Measurements from ENCODE around the gene COTL1. TPM values are rescaled to one million over a fixed set of nuclear protein-coding genes. Genes with fewer than 3 reads are reported as not detected.

COTL1 gene
- total RNA-seq, 1 donor from 2014 or later = 35.3 TPM

DNA sequence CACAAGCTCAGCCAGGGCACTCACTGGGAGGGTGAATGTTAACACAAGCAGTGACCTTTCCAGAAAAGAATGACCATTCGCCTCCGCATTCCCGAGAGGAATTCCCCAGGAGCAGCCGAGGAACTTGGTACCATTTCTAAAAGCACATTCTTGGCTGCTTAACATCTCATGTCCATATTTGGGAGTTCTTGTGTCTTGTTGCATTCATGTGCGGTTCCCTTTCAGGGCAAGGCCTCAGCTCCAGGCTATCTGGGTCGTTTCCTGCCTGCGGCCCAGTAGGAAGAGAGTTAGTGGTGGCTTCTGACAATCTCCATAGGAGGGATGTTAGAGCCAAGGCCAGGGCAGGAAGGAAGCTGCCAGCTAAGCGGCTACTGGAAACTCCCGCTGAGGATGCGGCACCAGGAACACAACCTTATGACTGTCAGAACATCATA, 85.6 kb downstream of the COTL1 start:
- FAIRE-seq (no peak), DNase-seq (ENCODE audit: low read depth) (peak; percentile 89)
- H3K36me3 ChIP-seq (ENCODE audit: control insufficient read depth, insufficient read depth, low read length) = no peaks in the 10 kb centered on the region
- TF ChIP-seq, protein P1, sequence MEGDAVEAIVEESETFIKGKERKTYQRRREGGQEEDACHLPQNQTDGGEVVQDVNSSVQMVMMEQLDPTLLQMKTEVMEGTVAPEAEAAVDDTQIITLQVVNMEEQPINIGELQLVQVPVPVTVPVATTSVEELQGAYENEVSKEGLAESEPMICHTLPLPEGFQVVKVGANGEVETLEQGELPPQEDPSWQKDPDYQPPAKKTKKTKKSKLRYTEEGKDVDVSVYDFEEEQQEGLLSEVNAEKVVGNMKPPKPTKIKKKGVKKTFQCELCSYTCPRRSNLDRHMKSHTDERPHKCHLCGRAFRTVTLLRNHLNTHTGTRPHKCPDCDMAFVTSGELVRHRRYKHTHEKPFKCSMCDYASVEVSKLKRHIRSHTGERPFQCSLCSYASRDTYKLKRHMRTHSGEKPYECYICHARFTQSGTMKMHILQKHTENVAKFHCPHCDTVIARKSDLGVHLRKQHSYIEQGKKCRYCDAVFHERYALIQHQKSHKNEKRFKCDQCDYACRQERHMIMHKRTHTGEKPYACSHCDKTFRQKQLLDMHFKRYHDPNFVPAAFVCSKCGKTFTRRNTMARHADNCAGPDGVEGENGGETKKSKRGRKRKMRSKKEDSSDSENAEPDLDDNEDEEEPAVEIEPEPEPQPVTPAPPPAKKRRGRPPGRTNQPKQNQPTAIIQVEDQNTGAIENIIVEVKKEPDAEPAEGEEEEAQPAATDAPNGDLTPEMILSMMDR (IDR thresholded peaks at IDR 0.05; ENCODE audit: insufficient read depth, low read length, severe bottlenecking) = no peak
- no peaks in the 10 kb centered on the region for H3K27me3 ChIP-seq (ENCODE audit: control insufficient read depth, insufficient read depth, low read length)
- no peak overlapping the region for H3K4me3 ChIP-seq (ENCODE audit: low read depth, low read length)

DNA sequence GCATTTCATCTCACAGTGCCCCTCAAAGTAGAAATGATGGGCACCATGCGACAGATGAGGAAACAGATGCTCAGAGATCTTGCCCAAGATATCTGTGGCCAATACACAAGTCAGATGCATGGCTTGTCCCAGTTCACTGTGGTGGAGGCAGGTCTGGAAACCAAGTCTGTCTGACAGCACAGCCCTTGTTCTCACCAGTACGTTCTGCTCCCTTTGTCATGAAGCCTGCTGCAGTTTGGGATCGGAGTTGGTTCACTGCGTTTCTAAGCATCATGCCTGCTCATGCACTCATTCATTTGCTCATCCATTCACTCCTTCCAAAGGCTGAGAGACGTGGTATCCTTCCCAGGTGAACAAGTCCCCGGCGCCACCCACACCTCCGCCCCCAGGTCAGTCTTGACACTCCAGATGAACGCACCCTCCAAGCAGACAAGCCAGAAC, 86.2 kb downstream of the COTL1 start:
- no peak overlapping the region for H3K4me3 ChIP-seq (ENCODE audit: low read depth, low read length)
- H3K27me3 ChIP-seq (ENCODE audit: control insufficient read depth, insufficient read depth, low read length) = no peaks in the 10 kb centered on the region
- FAIRE-seq = no peak
- TF ChIP-seq, protein P1 (IDR thresholded peaks at IDR 0.05; ENCODE audit: insufficient read depth, low read length, severe bottlenecking) = no peak
- peak; percentile 78 for DNase-seq (ENCODE audit: low read depth)
- H3K36me3 ChIP-seq (ENCODE audit: control insufficient read depth, insufficient read depth, low read length) = no peaks in the 10 kb centered on the region

DNA sequence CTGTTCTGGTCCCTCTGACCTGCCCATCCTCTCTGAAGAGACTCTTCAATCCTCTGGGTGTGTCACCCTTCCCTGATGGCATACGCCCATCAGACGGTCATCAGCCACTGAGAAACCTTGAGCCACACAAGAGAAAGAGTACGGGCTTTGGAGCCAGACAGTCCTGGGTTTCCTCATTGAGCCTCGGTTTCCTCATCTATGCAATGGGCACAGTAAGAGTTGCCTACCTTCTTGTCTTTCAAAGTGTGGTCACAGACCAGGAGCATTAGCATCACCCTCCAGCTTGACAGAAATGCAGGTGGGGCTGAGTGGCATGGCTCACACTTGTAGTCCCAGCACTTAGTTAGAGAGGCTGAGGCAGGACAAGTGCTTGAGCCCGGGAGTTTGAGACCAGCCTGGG, 87.3 kb downstream of the COTL1 start:
- no peak for FAIRE-seq
- no peak overlapping the region for H3K4me3 ChIP-seq (ENCODE audit: low read depth, low read length)
- H3K36me3 ChIP-seq (ENCODE audit: control insufficient read depth, insufficient read depth, low read length) = no peaks in the 10 kb centered on the region
- TF ChIP-seq, protein P1 (IDR thresholded peaks at IDR 0.05; ENCODE audit: insufficient read depth, low read length, severe bottlenecking) = no peak
- DNase-seq (ENCODE audit: low read depth) = no peak
- no peaks in the 10 kb centered on the region for H3K27me3 ChIP-seq (ENCODE audit: control insufficient read depth, insufficient read depth, low read length)

DNA sequence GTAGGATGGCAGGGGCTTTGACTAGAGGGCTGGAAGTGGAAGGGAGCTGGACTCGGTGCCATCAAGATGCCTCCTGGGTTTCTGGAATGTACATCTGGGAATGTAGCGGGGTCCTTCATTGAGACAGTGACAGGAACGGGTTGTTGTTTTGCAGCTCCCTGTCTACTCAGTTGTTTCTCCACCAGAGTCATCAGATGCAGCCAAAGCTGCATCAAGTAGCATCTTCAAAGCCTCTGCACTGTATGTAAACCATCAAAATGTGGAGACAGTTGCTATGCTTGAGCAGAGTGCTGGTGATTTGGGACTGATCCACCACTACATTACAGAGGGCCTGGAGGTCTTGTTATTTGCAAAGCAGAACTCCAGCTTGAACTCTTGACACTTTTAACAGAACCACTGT, 88.3 kb downstream of the COTL1 start:
- TF ChIP-seq, protein P1 (IDR thresholded peaks at IDR 0.05; ENCODE audit: insufficient read depth, low read length, severe bottlenecking) = no peak
- H3K4me3 ChIP-seq (ENCODE audit: low read depth, low read length) = no peak overlapping the region
- FAIRE-seq = no peak

DNA sequence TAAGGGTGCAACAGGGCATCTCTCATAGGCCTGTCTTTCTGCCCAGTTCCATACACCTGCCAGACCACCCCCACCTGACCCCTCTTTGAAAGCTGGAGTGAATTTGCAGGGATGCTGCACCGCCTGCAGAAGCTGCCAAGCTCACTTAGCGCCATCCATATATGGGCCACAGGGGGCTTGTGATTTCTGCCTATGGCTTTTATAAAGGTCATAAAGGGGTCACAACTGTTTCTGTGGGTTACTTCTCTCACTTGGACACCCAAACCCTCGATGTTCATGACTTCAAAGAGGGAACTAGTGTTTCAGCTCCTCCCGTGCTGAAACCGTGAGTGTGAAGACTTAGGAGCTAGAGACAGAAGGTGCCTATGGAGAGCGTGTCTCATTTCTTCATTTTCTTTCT, 89.6 kb downstream of the COTL1 start:
- Histone ChIP-seq H3K4me3 (ENCODE audit: low read depth, low read length) (no peak overlapping the region), H3K27me3 (ENCODE audit: control insufficient read depth, insufficient read depth, low read length) (no peaks in the 10 kb centered on the region), H3K36me3 (ENCODE audit: control insufficient read depth, insufficient read depth, low read length) (no peaks in the 10 kb centered on the region)
- FAIRE-seq (no peak), DNase-seq (ENCODE audit: low read depth) (no peak)
- TF ChIP-seq, protein P1 (IDR thresholded peaks at IDR 0.05; ENCODE audit: insufficient read depth, low read length, severe bottlenecking) = no peak

More for the DNA sequence above, 88.3 kb downstream of the COTL1 start:
- no peak for DNase-seq (ENCODE audit: low read depth)
- Histone ChIP-seq H3K36me3 (ENCODE audit: control insufficient read depth, insufficient read depth, low read length) (no peaks in the 10 kb centered on the region), H3K27me3 (ENCODE audit: control insufficient read depth, insufficient read depth, low read length) (no peaks in the 10 kb centered on the region)

Data from bronchial epithelial cell (primary cell).